Right renal pelvis (tissue), 4 donors: Measurements from ENCODE around the gene TSPOAP1. TPM values are rescaled to one million over a fixed set of nuclear protein-coding genes. Genes with fewer than 3 reads are reported as not detected.

ENCODE experiments used
- DNase-seq, 4 donors: peaks; one replicate each; pipeline ENCODE4 v3.0.0-alpha.2; 2013; ENCODE audit warnings: low read depth in 4 of 4, low spot score in 3 of 4, missing footprints in 1 of 4
- polyA plus RNA-seq, 4 donors: library from polyadenylated mRNA; unstranded; fragments of 120-200 nt; gene quantifications; one replicate each; pipeline ENCODE4 v1.2.1, GENCODE V29; 2013; ENCODE audit not compliant: insufficient read length in 4 of 4

TSPOAP1 gene
- polyA plus RNA-seq, 4 donors: 43.2 to 51.4 (median 47.0) TPM

DNA sequence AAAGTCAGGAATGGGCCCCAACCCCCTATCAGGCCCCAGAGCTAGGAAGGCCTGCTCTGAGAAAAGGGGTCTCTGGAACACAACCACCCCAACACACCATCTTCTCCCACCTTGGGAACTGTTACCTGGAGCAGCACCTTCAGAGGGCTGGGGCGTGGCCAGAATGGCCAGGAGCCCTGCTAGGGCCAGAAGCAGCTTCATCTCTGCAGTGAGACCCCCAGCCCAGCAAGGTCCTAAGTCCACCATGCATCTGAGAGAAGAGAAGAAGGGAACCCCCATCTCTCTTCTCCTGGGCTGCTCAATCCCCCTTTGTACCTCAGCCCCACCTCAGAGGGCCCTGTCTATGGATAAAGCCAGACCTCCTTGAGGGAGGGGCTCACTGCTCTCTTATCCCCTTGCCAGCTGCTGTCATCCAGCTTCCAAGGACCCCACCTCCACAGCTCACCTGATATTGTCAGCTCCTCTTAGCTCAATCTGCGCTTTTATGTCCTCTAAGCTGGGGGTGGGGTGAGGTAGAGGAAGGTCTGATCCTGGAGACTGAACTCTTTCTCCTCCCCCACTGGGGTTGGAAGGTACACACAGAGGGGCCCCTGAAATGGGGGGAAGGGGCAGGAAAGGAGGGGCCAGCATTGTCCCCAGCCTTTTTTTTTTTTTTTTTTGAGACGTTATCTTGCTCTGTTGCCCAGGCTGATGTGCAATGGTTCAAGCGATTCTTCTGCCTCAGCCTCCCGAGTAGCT, 47.9 kb downstream of the TSPOAP1 start, which contains the start of gene MPO:
MPO (minus strand) TSS at position 456 of the 738 bp plus-strand sequence; CDS start at position 279, 177 bp downstream.
- no peak for DNase-seq

DNA sequence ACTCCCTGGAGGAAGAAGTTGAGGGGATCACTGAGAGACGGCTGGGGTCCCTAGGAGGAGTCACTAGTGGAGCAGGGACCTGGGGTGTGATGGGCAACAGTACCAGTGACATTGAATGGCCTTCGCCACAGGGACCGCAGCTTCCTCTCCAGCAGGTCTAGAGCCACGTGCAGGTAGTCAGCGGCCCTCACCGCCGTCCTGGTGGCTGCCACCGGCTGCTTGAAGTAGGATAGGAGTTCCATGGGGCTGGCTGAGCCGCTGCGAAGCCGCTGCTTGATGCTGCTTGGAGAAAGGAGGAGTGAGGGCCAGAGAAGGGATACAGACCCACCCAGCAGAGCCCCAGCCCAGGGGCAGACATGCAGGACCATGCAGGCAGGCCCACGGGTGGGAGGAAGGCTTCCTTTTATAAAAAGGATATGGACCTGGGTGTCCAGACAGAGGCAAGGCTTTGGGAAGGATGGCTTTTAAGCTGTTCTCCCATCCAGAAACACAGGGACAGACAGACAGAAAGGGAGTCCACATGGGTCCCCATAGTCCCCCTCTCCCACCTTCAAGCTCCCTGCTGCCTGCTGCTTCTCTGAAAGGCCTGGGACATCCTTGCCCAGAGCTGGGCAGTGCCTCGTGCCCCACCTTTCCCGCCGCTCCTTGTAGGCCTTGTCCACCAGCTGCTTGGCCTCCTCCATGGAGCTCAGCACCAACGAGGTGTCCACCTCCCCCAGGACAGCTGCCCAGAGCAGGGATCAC, 48.7 kb downstream of the TSPOAP1 start:
- no peak for DNase-seq

DNA sequence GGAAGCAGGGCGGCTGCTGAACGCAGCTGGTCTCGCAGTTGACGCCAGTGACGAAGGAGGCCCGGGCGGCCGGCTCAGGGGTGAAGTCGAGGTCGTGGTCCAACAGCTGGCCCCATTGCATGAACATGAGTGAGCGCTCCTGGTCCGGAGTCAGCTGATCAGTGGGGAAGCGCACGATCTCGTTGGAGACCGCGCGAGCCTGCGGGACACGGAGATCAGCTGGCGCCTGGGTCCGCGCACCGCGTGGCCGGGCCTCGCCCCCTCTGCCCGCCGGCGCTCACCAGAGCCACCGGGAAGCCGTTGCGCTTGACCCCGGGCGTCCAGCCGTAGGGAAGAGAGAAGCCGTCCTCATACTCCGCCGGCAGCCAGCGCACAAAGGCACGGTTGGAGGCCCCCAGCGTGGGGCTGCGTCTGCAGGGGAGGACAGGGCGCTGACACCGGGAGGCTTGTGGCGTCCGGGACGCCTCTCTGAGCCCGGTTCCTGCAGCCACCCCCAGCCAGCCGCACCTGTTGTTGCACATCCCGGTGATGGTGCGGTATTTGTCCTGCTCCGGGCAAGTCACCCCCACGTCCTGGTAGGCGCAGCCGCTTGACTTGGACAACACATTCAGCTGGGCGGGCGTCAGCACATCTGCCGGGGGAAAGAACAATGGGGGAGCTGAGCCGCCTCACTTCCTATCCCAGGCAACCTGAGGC, 49.4 kb downstream of the TSPOAP1 start:
- peak; percentile 15 to 39 (median 35) for DNase-seq

DNA sequence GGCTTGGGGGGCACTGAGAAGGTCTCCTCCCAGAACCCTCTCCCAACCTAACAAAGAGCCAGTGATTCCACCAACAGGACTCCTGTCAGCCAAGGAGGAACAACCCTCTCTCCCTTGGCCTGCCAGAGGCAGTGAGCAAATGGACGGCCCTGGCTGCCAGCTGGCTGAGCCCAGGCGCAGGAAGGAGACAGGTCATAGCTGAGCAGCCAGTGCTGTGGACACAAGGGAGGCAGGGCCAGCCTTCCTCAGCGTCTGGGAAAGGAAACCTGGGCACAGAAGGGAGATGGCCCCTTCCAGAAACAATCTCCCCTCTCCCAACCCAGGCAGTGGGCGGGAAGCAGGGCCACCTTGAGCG, 50.0 kb downstream of the TSPOAP1 start:
- DNase-seq: peak in 1 of 4 donors; percentile 0

DNA sequence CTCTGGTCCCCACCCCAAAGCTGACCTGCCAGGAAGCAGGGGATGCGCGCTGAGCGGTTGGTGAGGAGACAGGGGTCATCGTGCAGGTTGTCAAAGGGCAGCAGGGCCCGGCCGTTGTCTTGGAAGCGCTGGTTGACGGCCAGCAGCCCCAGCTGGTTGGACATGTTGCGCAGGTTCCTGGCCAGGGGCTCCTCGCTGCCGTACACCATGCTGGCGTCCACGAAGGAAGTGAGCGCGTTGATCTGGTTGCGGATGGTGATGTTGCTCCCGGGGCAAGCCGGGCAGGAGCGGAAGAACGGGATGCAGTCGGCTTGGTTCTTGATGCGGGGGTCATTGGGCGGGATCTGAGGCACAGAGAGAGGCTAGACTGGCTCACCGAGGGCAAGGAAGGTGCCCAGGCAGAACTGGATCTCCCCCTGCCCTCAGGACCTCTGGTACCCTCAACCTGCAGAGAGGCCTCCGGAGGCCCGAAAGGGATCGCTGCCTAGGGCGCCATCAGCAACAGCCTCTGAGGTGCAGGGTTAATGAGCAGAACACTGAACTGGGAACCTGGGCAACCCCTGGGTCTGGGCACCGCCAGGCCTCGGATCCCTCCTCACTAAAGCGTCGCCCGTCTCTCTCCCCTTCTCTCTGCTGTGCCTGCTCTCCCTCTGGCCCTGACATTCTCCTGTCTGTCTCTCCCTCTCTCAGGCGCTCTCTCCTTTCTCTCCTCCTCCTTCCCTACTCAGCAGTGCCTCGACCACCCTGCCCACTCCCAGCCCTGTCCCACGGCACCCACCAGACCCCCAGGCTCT, 50.6 kb downstream of the TSPOAP1 start:
- DNase-seq: no peak

DNA sequence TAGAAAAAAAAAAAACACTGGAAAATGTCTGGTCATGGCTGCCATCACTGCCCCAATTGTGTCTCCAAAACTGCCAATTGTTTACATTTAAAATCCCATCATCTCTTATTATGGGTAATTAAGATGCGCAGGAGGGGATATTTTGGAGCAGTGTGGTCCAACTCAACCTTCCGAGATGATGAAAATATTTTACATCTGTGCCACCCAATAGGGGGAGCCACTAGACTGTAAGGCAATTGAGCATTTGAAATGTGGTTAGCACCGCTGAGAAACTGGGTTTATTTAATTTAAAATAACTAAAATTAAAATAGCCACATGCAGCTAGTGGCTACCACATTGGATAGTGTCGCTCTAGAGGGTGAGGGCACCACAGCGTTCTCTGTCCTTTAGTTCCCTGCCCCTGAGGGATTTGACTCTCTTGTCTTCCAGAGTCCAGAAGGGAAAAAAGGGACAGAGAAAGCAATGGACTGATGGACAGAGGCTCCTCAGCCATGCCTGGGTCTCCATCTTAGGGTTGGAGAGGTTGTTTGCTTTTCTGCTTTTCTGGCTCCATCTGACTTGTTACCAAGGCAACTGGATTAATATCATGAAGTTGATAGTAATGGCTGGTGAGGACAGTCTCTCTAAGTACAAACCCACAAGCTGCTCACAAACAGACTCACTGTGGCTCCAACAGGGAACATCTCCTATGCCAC, 51.3 kb downstream of the TSPOAP1 start:
- no peak for DNase-seq

DNA sequence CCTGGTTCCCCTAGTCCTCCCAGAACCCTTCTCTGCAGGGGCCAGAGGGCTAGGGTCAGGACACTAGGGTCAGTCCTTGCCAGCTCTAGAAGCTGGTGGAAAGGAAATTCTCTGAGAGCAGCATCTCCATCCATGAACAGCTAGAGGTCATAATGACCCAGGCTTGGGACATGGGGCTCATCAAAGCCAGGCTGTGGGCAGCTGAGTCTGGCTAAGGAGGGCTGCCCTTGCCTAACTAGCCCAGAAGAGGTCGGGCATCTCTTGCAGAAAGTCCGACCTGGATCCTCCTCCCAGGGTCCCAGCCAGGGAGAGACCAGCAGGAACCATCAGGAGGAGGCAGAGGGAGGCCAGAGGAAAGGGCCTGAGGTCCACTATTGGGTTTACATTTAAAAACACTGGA, 52.2 kb downstream of the TSPOAP1 start:
- DNase-seq: no peak

DNA sequence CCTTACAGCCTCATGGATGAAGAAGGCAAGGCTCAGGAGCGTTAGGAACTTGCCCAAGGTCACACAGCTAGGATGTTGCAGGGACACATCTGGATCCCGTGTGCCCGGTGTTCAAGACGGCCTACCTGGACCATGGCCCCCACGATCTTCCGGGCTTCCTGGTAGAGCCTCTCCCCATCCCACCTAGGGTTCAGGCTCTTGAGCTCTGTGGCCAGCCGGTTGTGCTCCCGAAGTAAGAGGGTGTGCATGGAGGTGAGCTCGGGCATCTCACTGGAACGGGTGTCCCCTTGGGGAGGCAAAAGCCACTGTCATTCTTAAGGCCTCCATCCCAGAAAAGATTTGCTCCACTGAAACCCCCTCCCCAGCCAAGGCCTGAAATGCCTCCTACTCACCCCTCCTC, 53.2 kb downstream of the TSPOAP1 start:
- DNase-seq: no peak

DNA sequence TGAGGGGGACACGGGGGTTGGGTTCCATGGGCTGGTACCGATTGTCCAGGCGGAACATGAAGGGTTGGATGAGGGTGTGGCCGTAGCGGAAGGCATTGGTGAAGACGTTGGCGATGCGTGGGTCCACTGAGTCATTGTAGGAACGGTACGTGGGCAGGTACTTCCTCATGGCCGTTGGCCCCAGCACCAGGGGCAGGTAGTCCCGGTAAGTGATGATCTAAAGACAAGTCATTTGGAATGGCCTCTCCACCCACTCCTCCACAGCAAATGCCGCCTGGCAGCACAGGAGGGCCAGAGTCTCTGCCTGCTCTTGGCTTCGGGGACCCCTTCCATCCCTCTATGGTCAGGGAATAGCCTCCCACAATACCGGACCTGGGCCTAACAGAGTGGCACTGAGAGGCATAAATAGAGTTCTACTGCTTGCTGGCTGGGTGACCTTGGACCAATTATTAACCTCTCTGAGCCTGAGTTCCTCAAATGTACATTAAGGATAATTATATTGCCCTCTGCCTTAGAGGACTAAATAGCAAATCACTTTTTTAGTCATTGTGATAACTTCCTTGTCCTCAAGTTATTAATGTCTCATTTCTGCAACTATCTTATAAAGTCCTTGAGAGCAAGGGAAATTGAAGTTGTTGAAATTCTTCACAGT, 55.0 kb downstream of the TSPOAP1 start:
- DNase-seq: no peak

DNA sequence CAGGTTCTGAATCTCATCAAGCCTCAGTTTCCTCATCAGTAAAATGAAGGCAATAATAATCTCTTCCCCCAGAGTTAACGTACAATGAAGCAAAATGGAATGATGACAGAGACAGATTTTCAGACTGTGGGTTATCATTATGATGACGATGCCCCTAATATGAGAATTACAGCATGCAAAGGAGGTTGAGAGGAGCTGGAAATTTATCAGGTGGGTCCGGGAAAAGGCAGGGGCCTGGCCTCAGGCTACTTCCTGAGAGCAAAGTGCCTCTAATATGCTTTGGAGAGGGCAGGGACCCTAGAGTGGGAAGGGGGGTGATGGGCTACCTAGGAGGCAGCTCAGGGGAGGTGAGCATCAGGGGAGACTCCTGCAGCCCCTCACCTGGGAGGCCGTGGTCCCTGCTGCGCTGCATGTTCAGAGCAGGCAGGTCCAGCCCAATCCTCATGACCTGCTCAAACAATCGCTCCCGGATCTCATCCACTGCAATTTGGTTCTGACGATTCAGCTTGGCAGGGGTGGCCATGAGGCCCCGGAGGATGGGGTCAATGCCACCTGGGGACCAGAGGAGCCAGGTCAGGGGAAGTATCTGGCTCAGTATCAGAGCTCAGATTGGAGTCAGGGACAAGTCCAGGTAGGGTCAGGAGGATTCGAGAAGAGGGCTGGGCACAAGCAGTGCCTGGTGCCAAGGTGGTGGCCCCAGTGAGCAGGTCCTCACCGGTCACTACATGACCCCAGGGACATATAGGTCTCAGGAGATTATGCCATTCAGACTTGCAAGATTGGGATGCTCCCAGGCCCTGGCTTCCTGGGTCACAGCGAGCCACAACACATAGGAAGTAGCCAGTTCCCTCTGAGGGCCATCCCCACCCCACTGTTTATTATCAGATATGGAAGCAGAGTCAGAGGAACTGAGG, 56.0 kb downstream of the TSPOAP1 start:
- DNase-seq: no peak

DNA sequence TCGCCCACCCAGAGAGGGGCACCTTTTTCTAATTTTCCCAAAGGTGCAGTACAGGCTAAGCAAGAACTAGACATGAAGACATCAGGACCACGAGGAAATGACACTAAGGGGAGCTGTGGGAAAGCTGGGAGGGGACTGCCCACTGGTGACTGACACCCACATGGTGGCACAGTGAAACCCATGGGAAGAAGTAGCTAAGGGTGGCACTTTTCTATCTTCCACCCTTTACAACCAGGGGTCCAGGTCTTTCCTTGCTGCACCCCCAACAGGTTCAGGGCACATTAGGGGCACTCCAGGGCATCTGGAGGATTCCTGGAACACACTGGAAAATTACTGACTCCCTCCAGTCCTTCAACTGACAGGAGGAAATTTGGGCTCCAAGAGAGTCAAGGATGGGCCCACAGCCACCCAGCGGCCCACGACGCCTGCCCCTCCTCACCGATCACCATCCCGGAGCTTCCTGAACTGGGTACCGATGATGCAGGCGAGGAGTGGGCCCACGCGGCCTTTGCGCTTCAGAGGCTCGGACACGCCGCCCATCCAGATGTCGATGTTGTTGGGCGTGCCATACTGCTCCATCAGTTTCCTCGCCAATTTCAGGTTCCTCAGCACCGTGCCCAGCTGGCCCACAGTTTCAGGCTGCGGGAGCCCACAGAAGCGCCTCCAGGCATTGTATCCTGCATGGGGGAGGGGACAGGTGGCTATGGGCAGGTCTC, 57.2 kb downstream of the TSPOAP1 start:
- no peak for DNase-seq

DNA sequence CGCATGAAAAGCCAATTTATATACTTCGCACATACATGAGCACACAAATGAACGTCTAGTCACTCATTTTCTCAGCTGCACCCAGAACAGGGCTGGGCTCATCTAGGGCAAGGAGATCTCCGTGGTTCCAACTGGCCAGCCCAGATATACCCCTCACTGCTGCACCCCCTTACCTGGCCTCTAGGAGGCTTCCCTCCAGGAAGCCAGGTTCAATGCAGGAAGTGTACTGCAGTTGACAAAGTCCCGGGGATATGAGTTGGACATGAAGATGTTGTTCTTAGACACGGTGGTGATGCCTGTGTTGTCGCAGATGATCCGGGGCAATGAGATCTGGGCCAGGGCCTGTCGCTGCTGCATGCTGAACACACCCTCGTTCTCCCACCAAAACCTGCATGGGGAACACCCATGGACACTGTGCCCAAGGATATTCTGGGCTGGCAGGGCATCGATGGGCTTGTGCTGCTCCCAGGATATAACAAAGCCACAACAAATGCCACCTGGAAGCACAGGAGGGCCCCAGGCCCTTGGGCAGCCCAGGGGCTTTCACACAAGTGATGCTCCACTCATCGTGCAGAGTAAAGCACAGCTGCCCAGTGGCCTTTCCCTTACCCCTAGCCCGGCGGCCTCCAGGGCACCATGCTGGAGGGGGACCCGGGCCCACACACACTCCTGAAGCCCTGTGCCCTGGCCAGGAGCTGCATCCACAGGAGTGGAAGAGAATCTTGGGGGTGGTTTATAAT, 57.9 kb downstream of the TSPOAP1 start:
- no peak for DNase-seq

DNA sequence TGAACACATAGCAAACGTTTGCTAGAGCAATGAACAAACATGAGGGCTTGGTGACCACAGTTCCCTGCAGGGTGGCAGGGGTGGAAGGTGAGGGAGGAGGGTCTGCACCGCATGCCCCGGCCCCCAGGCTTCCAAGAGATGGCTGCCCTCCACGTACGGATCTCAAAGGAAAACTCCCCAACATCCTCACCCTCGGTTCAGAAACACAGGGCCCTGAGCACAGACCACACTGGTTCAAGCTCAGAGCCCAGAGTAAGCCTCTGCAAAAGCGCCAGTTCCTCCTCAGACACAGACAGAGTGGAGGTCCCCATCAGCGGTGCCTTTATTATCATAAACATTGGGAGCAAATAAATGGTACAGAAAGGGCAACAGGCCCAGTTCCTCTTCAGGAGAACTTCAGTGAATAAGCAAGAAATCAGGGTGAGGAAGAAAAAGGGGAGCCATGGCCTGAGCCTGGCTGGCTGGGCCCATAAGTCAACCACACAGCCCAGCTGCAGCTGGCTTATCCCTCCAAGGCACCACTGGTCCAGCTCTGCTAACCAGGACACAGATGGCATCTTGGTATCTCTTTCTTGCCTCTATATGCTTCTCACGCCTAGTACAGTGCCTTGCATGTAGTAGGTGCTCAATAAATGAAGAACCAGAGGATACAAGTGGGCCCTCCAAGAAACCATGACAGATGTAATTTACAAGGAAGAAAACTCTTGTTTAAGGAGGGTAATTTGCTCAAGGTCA, 58.9 kb downstream of the TSPOAP1 start:
- DNase-seq: no peak

DNA sequence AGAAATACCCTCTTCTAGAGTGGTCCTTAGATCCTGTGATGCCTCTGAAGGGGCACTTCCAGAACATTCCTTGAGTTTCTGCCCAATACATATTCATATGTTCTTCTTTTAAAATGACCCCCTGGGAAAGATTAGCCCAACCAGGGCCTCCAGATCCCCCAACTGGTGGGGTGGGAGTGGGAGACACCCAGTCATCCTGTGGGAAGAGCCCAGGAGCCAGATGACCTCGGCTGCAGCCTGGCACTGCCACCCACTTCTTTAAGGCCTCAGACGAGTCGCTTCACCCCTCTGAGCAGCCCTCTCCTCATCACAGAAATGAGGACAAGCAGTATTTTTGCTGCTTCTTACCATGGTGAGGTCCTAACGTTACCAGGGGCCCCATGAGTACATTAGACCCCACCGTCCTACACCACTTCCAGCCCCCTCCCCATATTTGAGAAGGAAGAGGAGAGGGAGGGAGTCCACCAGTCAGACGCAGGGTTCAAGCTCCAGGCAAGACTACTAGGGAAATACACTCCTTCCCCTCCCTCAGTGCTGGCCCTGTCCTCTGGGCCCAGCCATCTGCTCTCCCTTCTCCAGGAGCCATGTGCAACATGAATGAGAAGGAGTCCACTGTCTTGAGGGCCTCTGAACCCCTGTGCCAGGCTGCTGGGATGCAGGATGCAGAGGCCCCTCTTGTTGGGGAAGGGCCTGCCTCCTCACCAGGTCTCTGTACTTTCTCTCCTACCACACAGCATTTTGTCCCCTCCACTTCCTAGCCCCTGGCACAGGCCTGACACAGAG, 59.6 kb downstream of the TSPOAP1 start:
- DNase-seq: no peak

DNA sequence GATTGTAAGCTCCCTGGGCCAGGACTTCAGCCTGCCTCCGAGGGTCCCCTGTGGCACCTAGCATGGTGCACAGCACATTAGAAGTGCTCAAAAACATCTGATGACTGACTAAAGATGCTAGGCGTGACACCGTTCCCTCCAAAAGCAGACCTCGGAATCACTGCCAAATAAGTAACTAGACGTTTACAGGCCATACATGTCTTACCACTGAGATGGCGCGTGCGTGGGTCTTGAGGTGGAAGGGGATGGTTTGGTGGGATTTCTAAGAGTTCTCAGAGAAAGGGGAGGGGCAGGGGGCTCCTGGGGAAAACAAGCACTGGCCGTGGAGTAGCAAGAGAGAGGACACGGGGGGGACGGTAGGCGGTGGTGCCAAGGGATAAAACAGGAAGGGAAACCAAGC, 60.3 kb downstream of the TSPOAP1 start:
- DNase-seq: no peak
